HG03565 (cell line): Measurements from ENCODE around the gene ANXA2.
"Not testable (repeated sequence)": the region's sequence is repeated elsewhere in the genome, so short reads cannot be mapped to it uniquely, and the experiment has no call there.

Experiments used
- ATAC-seq: cut with Tn5 transposase; IDR thresholded peaks from one replicate; pipeline ENCODE4 v1.9.1; 2021; ENCODE audit warnings: mild to moderate bottlenecking, moderate library complexity; ENCODE audit not compliant: unreplicated experiment

Gene ANXA2

GRCh38 chr15:60397772-60398445 lies at the start of gene ANXA2:
TSS of gene ANXA2 (minus strand) at chr15:60397986. CDS start at chr15:60386075, 11,911 bp downstream.
- peak; percentile 53 for ATAC-seq

GRCh38 chr15:60444289-60444912 lies 46.6 kb upstream of the ANXA2 start:
- ATAC-seq, result no peak

GRCh38 chr15:60442763-60443162 lies 45.0 kb upstream of the ANXA2 start:
- ATAC-seq, result no peak

- ATAC-seq, result no peak
These were observed 44.4 kb upstream of the ANXA2 start for GRCh38 chr15:60442031-60442650.

GRCh38 chr15:60441331-60441730 lies 43.5 kb upstream of the ANXA2 start:
- ATAC-seq, result no peak

- no peak for ATAC-seq
These were observed 40.9 kb upstream of the ANXA2 start for GRCh38 chr15:60438646-60439045.

GRCh38 chr15:60428935-60429334 lies 31.1 kb upstream of the ANXA2 start:
- ATAC-seq, result no peak

- no peak for ATAC-seq
These were observed 29.2 kb upstream of the ANXA2 start for GRCh38 chr15:60426870-60427508.

GRCh38 chr15:60425461-60425860 lies 27.7 kb upstream of the ANXA2 start:
- ATAC-seq, result no peak

- no peak for ATAC-seq
These were observed 26.2 kb upstream of the ANXA2 start for GRCh38 chr15:60424006-60424405.

GRCh38 chr15:60423537-60423936 lies 25.8 kb upstream of the ANXA2 start:
- no peak for ATAC-seq

GRCh38 chr15:60421544-60421943 lies 23.8 kb upstream of the ANXA2 start:
- no peak for ATAC-seq

- ATAC-seq, result no peak
These were observed 22.5 kb upstream of the ANXA2 start for GRCh38 chr15:60420203-60420716.

- no peak for ATAC-seq
These were observed 22.0 kb upstream of the ANXA2 start for GRCh38 chr15:60419753-60420152.

GRCh38 chr15:60418096-60418495 lies 20.3 kb upstream of the ANXA2 start:
- ATAC-seq, result no peak

- no peak for ATAC-seq
These were observed 19.3 kb upstream of the ANXA2 start for GRCh38 chr15:60417112-60417511.

- ATAC-seq, result no peak
These were observed 18.7 kb upstream of the ANXA2 start for GRCh38 chr15:60416484-60416883.

- no peak for ATAC-seq
These were observed 16.4 kb upstream of the ANXA2 start for GRCh38 chr15:60414016-60414682.

- no peak for ATAC-seq
These were observed 15.5 kb upstream of the ANXA2 start for GRCh38 chr15:60413231-60413824.

- not testable (repeated sequence) for ATAC-seq
These were observed 15.0 kb upstream of the ANXA2 start for GRCh38 chr15:60412807-60413206.
